Measurements from ENCODE around the gene MC2R.

MC2R gene

DNA sequence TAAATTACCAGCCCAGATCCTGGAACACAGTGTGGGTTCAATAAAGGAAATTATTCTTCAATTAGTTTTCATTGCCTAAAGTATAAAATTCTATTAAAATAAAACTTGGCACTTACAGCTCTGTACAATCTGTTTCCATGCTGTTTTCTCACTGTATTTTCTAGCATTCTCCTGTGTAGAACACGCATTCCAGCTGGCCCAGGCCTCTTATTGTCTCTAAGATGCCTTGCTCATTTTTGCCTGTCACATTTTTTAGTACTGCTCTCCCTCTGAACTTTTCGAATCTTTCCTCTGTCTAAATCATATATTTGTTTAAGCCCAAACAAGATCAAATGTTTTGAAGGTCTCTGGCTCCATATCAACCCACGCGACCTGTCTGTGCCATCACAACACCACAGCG is 20.8 kb downstream of the MC2R start:
- Histone ChIP-seq H3K4me3 (replicated peaks; ENCODE audit: insufficient read depth, low read length) (no peak overlapping the region), H3K27me3 (ENCODE audit: insufficient read depth, poor library complexity, severe bottlenecking) (no peaks in the 10 kb centered on the region), H3K27ac (replicated peaks) (no peak overlapping the region)
- TF ChIP-seq, protein P1, sequence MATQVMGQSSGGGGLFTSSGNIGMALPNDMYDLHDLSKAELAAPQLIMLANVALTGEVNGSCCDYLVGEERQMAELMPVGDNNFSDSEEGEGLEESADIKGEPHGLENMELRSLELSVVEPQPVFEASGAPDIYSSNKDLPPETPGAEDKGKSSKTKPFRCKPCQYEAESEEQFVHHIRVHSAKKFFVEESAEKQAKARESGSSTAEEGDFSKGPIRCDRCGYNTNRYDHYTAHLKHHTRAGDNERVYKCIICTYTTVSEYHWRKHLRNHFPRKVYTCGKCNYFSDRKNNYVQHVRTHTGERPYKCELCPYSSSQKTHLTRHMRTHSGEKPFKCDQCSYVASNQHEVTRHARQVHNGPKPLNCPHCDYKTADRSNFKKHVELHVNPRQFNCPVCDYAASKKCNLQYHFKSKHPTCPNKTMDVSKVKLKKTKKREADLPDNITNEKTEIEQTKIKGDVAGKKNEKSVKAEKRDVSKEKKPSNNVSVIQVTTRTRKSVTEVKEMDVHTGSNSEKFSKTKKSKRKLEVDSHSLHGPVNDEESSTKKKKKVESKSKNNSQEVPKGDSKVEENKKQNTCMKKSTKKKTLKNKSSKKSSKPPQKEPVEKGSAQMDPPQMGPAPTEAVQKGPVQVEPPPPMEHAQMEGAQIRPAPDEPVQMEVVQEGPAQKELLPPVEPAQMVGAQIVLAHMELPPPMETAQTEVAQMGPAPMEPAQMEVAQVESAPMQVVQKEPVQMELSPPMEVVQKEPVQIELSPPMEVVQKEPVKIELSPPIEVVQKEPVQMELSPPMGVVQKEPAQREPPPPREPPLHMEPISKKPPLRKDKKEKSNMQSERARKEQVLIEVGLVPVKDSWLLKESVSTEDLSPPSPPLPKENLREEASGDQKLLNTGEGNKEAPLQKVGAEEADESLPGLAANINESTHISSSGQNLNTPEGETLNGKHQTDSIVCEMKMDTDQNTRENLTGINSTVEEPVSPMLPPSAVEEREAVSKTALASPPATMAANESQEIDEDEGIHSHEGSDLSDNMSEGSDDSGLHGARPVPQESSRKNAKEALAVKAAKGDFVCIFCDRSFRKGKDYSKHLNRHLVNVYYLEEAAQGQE (IDR thresholded peaks at IDR 0.05; ENCODE audit: insufficient replicate concordance, low read depth): no peak
- TF ChIP-seq, protein P2, sequence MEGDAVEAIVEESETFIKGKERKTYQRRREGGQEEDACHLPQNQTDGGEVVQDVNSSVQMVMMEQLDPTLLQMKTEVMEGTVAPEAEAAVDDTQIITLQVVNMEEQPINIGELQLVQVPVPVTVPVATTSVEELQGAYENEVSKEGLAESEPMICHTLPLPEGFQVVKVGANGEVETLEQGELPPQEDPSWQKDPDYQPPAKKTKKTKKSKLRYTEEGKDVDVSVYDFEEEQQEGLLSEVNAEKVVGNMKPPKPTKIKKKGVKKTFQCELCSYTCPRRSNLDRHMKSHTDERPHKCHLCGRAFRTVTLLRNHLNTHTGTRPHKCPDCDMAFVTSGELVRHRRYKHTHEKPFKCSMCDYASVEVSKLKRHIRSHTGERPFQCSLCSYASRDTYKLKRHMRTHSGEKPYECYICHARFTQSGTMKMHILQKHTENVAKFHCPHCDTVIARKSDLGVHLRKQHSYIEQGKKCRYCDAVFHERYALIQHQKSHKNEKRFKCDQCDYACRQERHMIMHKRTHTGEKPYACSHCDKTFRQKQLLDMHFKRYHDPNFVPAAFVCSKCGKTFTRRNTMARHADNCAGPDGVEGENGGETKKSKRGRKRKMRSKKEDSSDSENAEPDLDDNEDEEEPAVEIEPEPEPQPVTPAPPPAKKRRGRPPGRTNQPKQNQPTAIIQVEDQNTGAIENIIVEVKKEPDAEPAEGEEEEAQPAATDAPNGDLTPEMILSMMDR (IDR thresholded peaks at IDR 0.05; ENCODE audit: insufficient read depth, low read length): no peak
- TF ChIP-seq GABPA (IDR thresholded peaks at IDR 0.05; ENCODE audit: low read depth) (no peak), POLR2AphosphoS5 (IDR thresholded peaks at IDR 0.05; ENCODE audit: low read depth) (no peak), SPI1 (IDR thresholded peaks at IDR 0.05; ENCODE audit: borderline replicate concordance, low read depth) (no peak)
- DNase-seq (ENCODE audit: low read depth in 1 of 2, low spot score in 1 of 2): no peak

DNA sequence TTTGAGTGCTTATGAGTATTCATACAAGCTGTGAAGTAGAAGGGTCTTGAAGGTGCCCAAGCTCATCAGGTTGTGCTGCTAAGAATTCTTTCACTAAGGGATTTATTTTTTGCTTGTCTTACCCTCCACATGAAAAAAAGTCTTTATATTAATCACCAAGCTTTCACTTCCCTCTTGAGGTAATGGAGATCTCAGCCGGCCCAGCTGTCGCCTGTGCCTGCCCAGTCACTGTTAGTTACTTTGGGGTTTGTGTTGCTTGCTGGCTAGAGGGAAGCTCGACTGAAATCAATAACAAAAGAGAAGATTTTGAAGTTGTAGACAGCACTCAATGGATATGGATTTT is 21.9 kb downstream of the MC2R start:
- no peak overlapping the region for H3K27ac ChIP-seq (replicated peaks)
- DNase-seq (ENCODE audit: low read depth in 1 of 2, low spot score in 1 of 2): peak in 1 of 2 experiments; percentile 1

DNA sequence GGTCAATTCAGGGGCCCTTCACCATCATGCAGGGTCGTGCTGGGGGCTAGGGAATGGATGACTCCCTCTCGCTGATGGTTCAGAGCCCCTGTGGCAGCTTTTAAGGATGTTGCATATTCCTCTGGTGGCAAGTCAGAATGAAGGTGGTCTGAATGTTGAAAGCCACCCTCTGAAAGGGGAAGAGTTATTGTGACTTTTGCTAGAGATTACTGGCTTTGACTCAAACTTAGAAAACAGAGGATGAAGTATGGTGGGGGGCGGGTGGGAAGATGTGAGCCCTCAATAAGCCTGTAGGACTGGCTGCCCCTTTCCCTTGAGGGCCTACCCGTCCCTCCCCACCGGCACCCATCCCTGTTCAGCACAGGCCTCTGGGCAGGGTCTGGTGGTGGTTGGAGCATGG is 23.2 kb downstream of the MC2R start:
- Histone ChIP-seq H3K27ac (replicated peaks) (no peak overlapping the region), H3K27me3 (ENCODE audit: insufficient read depth, poor library complexity, severe bottlenecking) (peaks cover 2% of the 10 kb centered on the region), H3K4me3 (replicated peaks; ENCODE audit: insufficient read depth, low read length) (no peak overlapping the region)
- no peak for DNase-seq (ENCODE audit: low read depth in 1 of 2, low spot score in 1 of 2)
- TF ChIP-seq SPI1 (IDR thresholded peaks at IDR 0.05; ENCODE audit: borderline replicate concordance, low read depth): no peak
- no peak for TF ChIP-seq POLR2AphosphoS5 (IDR thresholded peaks at IDR 0.05; ENCODE audit: low read depth)
- TF ChIP-seq, protein P1 (IDR thresholded peaks at IDR 0.05; ENCODE audit: insufficient replicate concordance, low read depth): no peak
- TF ChIP-seq GABPA (IDR thresholded peaks at IDR 0.05; ENCODE audit: low read depth): no peak
- TF ChIP-seq, protein P2 (IDR thresholded peaks at IDR 0.05; ENCODE audit: insufficient read depth, low read length): no peak

More for the DNA sequence above, 21.9 kb downstream of the MC2R start:
- Histone ChIP-seq H3K4me3 (replicated peaks; ENCODE audit: insufficient read depth, low read length) (no peak overlapping the region), H3K27me3 (ENCODE audit: insufficient read depth, poor library complexity, severe bottlenecking) (peaks cover 2% of the 10 kb centered on the region)
- peak; percentile 13; the same call in 1 of the 2 replicates for TF ChIP-seq SPI1 (IDR thresholded peaks at IDR 0.05; ENCODE audit: borderline replicate concordance, low read depth)
- no peak for TF ChIP-seq GABPA (IDR thresholded peaks at IDR 0.05; ENCODE audit: low read depth)

DNA sequence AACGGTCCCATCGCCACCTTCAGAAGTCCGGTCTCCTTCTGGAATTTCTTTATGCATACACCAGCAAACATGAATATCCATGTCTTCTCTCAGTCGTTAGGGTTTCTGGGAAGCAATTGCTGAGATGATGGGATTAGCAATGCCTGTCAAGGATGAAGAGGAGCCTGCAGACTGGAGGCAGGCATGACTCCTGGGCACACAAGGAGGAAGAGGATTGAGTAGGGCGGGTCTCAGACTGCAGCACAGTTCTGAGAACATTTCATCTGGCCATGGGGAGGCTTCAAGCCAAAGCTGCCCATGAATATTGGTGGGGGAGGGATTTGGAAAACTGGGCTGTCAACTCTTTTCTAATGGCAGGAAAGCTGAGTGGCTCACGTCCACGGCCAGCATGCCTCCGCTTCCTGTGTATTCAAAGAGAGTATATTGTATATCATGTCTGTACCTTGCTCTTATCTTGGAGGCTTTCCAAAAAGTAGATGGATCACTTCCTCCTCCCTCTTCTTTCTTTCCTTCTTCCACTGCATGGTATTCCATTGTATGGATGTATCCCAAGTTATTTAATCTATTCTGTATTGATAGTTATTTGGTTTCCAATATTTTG is 24.5 kb downstream of the MC2R start:
- Histone ChIP-seq H3K27me3 (ENCODE audit: insufficient read depth, poor library complexity, severe bottlenecking) (peaks cover 2% of the 10 kb centered on the region), H3K4me3 (replicated peaks; ENCODE audit: insufficient read depth, low read length) (no peak overlapping the region), H3K27ac (replicated peaks) (no peak overlapping the region)
- TF ChIP-seq, protein P1 (IDR thresholded peaks at IDR 0.05; ENCODE audit: insufficient replicate concordance, low read depth): no peak
- no peak for TF ChIP-seq GABPA (IDR thresholded peaks at IDR 0.05; ENCODE audit: low read depth)
- TF ChIP-seq POLR2AphosphoS5 (IDR thresholded peaks at IDR 0.05; ENCODE audit: low read depth): no peak
- TF ChIP-seq, protein P2 (IDR thresholded peaks at IDR 0.05; ENCODE audit: insufficient read depth, low read length): no peak
- TF ChIP-seq SPI1 (IDR thresholded peaks at IDR 0.05; ENCODE audit: borderline replicate concordance, low read depth): no peak
- no peak for DNase-seq (ENCODE audit: low read depth in 1 of 2, low spot score in 1 of 2)

Data from HL-60 (cell line).